Heart left ventricle (tissue), 16 donors: Measurements from ENCODE around the gene FYCO1. TPM values are rescaled to one million over a fixed set of nuclear protein-coding genes. Genes with fewer than 3 reads are reported as not detected.

Source experiments
- ATAC-seq, 4 donors: fragments of 200-7000 bp; cut with Tn5 transposase; one replicate each; pipeline ENCODE4 v1.9.1; 2020 to 2022; ENCODE audit warnings: moderate library complexity in 4 of 4, mild to moderate bottlenecking in 3 of 4, moderate number of reproducible peaks in 1 of 4
- DNase-seq, 5 donors: peaks; one replicate each; pipeline ENCODE4 v3.0.0-alpha.2; 2020
- H3K27ac ChIP-seq, 12 donors: fragments of 200-600 bp; sonication (generic) in 4 of 12; one replicate each; pipeline versions ENCODE4 v1.5.0 to v1.8.0; 2016 to 2022; ENCODE audit warnings: mild to moderate bottlenecking in 2 of 12
- H3K27me3 ChIP-seq, 9 donors: fragments of 200-600 bp; sonication (generic) in 2 of 9; one replicate each; pipeline versions ENCODE4 v1.5.1 to v1.8.0; 2016 to 2022; ENCODE audit warnings: mild to moderate bottlenecking in 3 of 9
- H3K36me3 ChIP-seq, 9 donors: fragments of 200-600 bp; sonication (generic) in 2 of 9; one replicate each; pipeline versions ENCODE4 v1.5.0 to v1.8.0; 2018 to 2022; ENCODE audit warnings: mild to moderate bottlenecking in 2 of 9
- H3K4me1 ChIP-seq, 12 donors: fragments of 200-600 bp; sonication (generic) in 4 of 12; one replicate each; pipeline versions ENCODE4 v1.5.0 to v1.8.0; 2016 to 2022; ENCODE audit warnings: mild to moderate bottlenecking in 3 of 12
- H3K4me3 ChIP-seq, 12 donors: fragments of 200-600 bp; sonication (generic) in 4 of 12; one replicate each; pipeline versions ENCODE4 v1.5.0 to v1.8.0; 2017 to 2022; ENCODE audit warnings: mild to moderate bottlenecking in 9 of 12, moderate library complexity in 4 of 12
- H3K9me3 ChIP-seq, 12 donors: fragments of 200-600 bp; sonication (generic) in 4 of 12; one replicate each; pipeline versions ENCODE4 v1.5.0 to v1.8.0; 2016 to 2022; ENCODE audit warnings: mild to moderate bottlenecking in 1 of 12
- CTCF ChIP-seq, 12 donors: fragments of 200-600 bp; sonication (generic) in 4 of 12; IDR thresholded peaks; one replicate each; pipeline versions ENCODE4 v1.5.0 to v1.8.0; 2018 to 2022; ENCODE audit warnings: antibody characterized with exemption in 12 of 12, mild to moderate bottlenecking in 5 of 12
- POLR2A ChIP-seq, 2 donors: fragments of 450-650 bp; IDR thresholded peaks; one replicate each; pipeline ENCODE4 v1.6.1; 2017; ENCODE audit warnings: antibody characterized with exemption in 2 of 2, mild to moderate bottlenecking in 2 of 2, moderate library complexity in 2 of 2
- WGBS, 4 donors: extraction: QIAGEN DNeasy Blood & Tissue Kit in 2 of 4; methylation state at CpG; one replicate each; pipeline versions ENCODE4 v1.1.5 to v1.1.7; 2013 to 2018; 5-methylcytosine and 5-hydroxymethylcytosine counted together
- intact Hi-C, 10 donors: fragments of 100-400 bp; cut with DNase I; formaldehyde crosslinking; loops; one replicate each; pipeline versions ENCODE4 v1.11.1 to v1.14.2; 2022
- polyA plus RNA-seq, 2 donors: library from polyadenylated mRNA; stranded (reverse); fragments of 200-250 nt; gene quantifications; one replicate each; pipeline ENCODE4 v1.2.3, GENCODE V29; 2013
- total RNA-seq, 9 donors: library from RNA; depleted of rRNA in 2 of 9; stranded (reverse); fragments of >200 nt in 2 of 9; fragmentation: NEBNext Ultra II Directional in 3 of 9; extraction: Animal tissue kit (Norgen Biotek cat#: 25700) in 3 of 9; gene quantifications; one replicate each; pipeline versions ENCODE4 v1.1.0 to v1.2.4, GENCODE V29; 2016 to 2023
- donor health status: ischemic (EF 13 %, LVEDD 7.1; RV severe dilation, severe dysfunction).
- donor health status: healthy with polysubstance abuse.
- donor health status: DM: no; HTN: yes; CAD: no.
- donor health status: DM: no; HTN: no; CAD: no.
- donor health status: ischemic (EF 25% LVEDD 6.9; RV normal size, moderate dysfunction).
- donor health status: ischemic (EF 25% LVEDD 5.7; RV mildly dilated, moderate dysfunction).
- donor health status: healthy.
- donor health status: DM: yes; HTN: yes; CAD: no.
- donor health status: ischemic (EF 35%, LVEDD 5.7; RV mildly dilated, moderate dysfunction).
- donor health status: nonischemic (EF 11% LVEDD 7.7; RV severe dilation, severe dysfunction).
- donor health status: DM: yes; HTN: yes; CAD: no.
- donor health status: PGD.
- donor health status: ischemic (EF 29% LVEDD 5.4; RV normal size, mild dysfunction).
- donor health status: nonischemic (EF 23%, LVEDD 6.1; RV moderate dilation, normal function).

The FYCO1 gene
- total and polyA plus RNA-seq, 11 donors = 18.5 to 195 (median 139) TPM

GRCh38 chr3:45968149-45968548 lies 27.5 kb downstream of the FYCO1 start:
- ATAC-seq = peak in 2 of 4 donors; percentile 20 to 38
- H3K27ac ChIP-seq = peak overlapping the region in 2 of 12 donors; percentile 7 to 14
- H3K27me3 ChIP-seq = no peaks in the 10 kb centered on the region
- intact Hi-C loops = loop anchor here in 1 of 10 donors (5.0 kb wide), 1 partner anchor 109 kb away; no protein-coding TSS in a partner anchor
- no peak overlapping the region for H3K4me3 ChIP-seq
- no peak for DNase-seq
- no peaks in the 10 kb centered on the region for H3K9me3 ChIP-seq
- peaks cover 0 to 63% (median 28%) of the 10 kb centered on the region in 12 donors for H3K4me1 ChIP-seq
- TF ChIP-seq POLR2A (IDR thresholded peaks at IDR 0.05) = no peak
- TF ChIP-seq CTCF (IDR thresholded peaks at IDR 0.05) = no peak
- 75 to 85% (median 77%) methylated on average over 4 to 9 of the region's 9 CpGs for WGBS, 4 donors
- peaks cover 0 to 100% (median 97%) of the 10 kb centered on the region in 9 donors for H3K36me3 ChIP-seq

DNA sequence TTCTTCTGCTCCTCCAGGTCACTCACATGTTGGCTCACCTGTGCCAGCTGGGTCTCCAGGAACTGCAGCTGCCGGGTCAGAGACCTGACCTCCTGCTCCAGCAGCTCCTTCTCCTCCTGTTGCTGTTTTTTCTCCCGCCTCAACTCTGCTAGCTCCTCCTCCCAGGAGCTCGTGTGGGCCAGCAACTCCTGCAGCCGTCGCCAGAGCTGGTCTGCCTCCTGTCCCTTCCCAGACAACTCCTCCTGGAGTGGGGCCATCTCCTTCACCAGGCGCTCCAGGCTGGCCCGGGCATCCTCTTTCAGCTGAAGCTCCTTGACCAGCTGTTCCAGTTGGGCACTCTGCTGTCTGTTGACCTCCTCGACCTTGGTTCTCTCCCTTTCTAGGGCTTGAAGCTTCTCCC lies 27.9 kb downstream of the FYCO1 start:
- DNase-seq (peak in 1 of 5 donors; percentile 51), ATAC-seq (peak in 2 of 4 donors; percentile 23 to 47)
- WGBS, 4 donors = 36 to 66% (median 61%) methylated on average over 8 of the region's 8 CpGs
- no peaks in the 10 kb centered on the region for H3K9me3 ChIP-seq
- H3K27me3 ChIP-seq = no peaks in the 10 kb centered on the region
- peak overlapping the region in 3 of 12 donors; percentile 7 to 39 (median 14) for H3K27ac ChIP-seq
- H3K4me3 ChIP-seq = no peak overlapping the region
- H3K4me1 ChIP-seq = peaks cover 0 to 59% (median 28%) of the 10 kb centered on the region in 12 donors
- no peak for TF ChIP-seq POLR2A (IDR thresholded peaks at IDR 0.05)
- TF ChIP-seq CTCF (IDR thresholded peaks at IDR 0.05) = no peak
- intact Hi-C loops = loop anchor here in 1 of 10 donors (5.0 kb wide), 1 partner anchor 110 kb away; no protein-coding TSS in a partner anchor
- peaks cover 0 to 100% (median 97%) of the 10 kb centered on the region in 9 donors for H3K36me3 ChIP-seq

DNA sequence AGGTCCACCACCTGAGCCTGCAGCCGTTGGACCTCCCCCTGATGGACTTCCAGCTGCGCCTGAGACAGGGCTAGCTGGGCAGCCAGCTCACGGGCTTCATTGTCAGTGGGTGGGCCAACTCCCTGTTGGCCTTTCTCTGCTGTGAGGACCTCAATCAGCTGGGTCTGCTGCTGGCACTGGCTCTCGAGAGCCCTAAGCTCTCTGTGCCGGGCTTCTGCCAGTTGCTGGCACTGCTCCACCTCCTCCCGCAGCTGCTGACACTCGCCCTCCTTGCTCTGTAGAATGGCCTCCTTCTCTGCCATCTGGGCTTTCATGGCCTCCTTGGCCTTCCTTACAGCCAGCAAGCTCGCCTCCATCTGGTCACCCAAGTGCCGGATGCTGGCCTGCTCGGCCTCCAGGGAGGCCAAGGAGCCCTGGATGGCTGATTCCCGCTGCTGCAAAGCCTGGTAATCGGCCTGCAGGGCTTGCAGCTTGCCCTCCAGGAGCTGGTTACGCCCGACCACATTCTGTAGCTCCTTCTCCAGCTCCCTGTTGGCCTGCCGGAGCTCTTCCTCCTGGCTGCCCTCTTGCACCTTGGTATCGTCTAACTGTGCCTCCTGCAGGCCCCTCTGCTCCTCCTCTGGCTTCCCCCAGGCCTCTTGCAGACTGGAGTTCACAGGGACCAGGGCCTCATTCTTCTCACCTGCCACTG lies 28.5 kb downstream of the FYCO1 start:
- intact Hi-C loops = loop anchor here in 1 of 10 donors (5.0 kb wide), 1 partner anchor 110 kb away; no protein-coding TSS in a partner anchor
- peak overlapping the region in 2 of 12 donors; percentile 17 to 39 for H3K27ac ChIP-seq
- peaks cover 0 to 100% (median 97%) of the 10 kb centered on the region in 9 donors for H3K36me3 ChIP-seq
- H3K27me3 ChIP-seq = no peaks in the 10 kb centered on the region
- no peaks in the 10 kb centered on the region for H3K9me3 ChIP-seq
- peak in 3 of 5 donors; percentile 19 to 54 (median 45) for DNase-seq
- WGBS, 4 donors = 64 to 77% (median 72%) methylated on average over 13 to 16 of the region's 16 CpGs
- TF ChIP-seq POLR2A (IDR thresholded peaks at IDR 0.05) (no peak), CTCF (IDR thresholded peaks at IDR 0.05) (no peak)
- ATAC-seq = peak; percentile 36 to 60 (median 50)
- peaks cover 0 to 52% (median 28%) of the 10 kb centered on the region in 12 donors for H3K4me1 ChIP-seq
- no peak overlapping the region for H3K4me3 ChIP-seq

GRCh38 chr3:45966371-45966791 lies 29.2 kb downstream of the FYCO1 start:
- Histone ChIP-seq H3K27ac (peak overlapping the region in 2 of 12 donors; percentile 17 to 25), H3K9me3 (no peaks in the 10 kb centered on the region), H3K4me1 (peaks cover 0 to 45% (median 28%) of the 10 kb centered on the region in 12 donors), H3K36me3 (peaks cover 0 to 100% (median 98%) of the 10 kb centered on the region in 9 donors), H3K4me3 (no peak overlapping the region), H3K27me3 (no peaks in the 10 kb centered on the region)
- intact Hi-C loops = loop anchor here in 1 of 10 donors (5.0 kb wide), 1 partner anchor 111 kb away; no protein-coding TSS in a partner anchor
- DNase-seq (peak in 1 of 5 donors; percentile 44), ATAC-seq (peak; percentile 33 to 47 (median 41))
- TF ChIP-seq POLR2A (IDR thresholded peaks at IDR 0.05) = no peak
- TF ChIP-seq CTCF (IDR thresholded peaks at IDR 0.05) = no peak
- WGBS, 4 donors = 68 to 76% (median 70%) methylated on average over 16 to 17 of the region's 17 CpGs
